Left hindlimb (tissue), 1 donor: Measurements from ENCODE around the gene CDK4.

ENCODE experiments used
- DNase-seq: peaks from one replicate; pipeline ENCODE4 v3.0.0-alpha.2; 2018

The CDK4 gene

GRCh38 chr12:57736741-57737466, 15.2 kb downstream of the CDK4 start:
- no peak for DNase-seq

- peak; percentile 64 for DNase-seq
Observed at GRCh38 chr12:57735952-57736740, 16.0 kb downstream of the CDK4 start.

- DNase-seq = peak; percentile 84
Observed at GRCh38 chr12:57735198-57735855, 16.8 kb downstream of the CDK4 start.

- peak; percentile 34 for DNase-seq
Observed at GRCh38 chr12:57734591-57734990, 17.5 kb downstream of the CDK4 start.

GRCh38 chr12:57733928-57734327, 18.2 kb downstream of the CDK4 start:
- peak; percentile 10 for DNase-seq

- peak; percentile 12 for DNase-seq
Observed at GRCh38 chr12:57732726-57733593, 19.1 kb downstream of the CDK4 start.

- peak; percentile 23 for DNase-seq
Observed at GRCh38 chr12:57732270-57732669, 19.8 kb downstream of the CDK4 start.

- DNase-seq = peak; percentile 15
Observed at GRCh38 chr12:57731411-57732080, 20.6 kb downstream of the CDK4 start.

GRCh38 chr12:57730336-57731067, 21.6 kb downstream of the CDK4 start:
- peak; percentile 35 for DNase-seq

- DNase-seq = peak; percentile 21
Observed at GRCh38 chr12:57729321-57729844, 22.7 kb downstream of the CDK4 start.

GRCh38 chr12:57727758-57728395, 24.2 kb downstream of the CDK4 start:
- DNase-seq = peak; percentile 30

- DNase-seq = peak; percentile 68
Observed at GRCh38 chr12:57726884-57727757, 25.0 kb downstream of the CDK4 start.

- peak; percentile 81 for DNase-seq
Observed at GRCh38 chr12:57726151-57726883, 25.8 kb downstream of the CDK4 start.

GRCh38 chr12:57725851-57726150, 26.3 kb downstream of the CDK4 start:
- no peak for DNase-seq

GRCh38 chr12:57724936-57725740, 27.0 kb downstream of the CDK4 start:
- peak; percentile 23 for DNase-seq

GRCh38 chr12:57724003-57724935, 27.8 kb downstream of the CDK4 start:
- DNase-seq = no peak

- DNase-seq = no peak
Observed at GRCh38 chr12:57723630-57723962, 28.5 kb downstream of the CDK4 start.
